HCT116 (cell line): Measurements from ENCODE around the gene SLC7A5. TPM values are rescaled to one million over a fixed set of nuclear protein-coding genes. Genes with fewer than 3 reads are reported as not detected.

ENCODE experiments used
- ATAC-seq: fragments of 200-7000 bp; cut with Tn5 transposase; 2 replicates; pipeline ENCODE4 v1.9.1; 2020; ENCODE audit warnings: mild to moderate bottlenecking, moderate library complexity
- BruUV-seq: library from RNA; stranded (reverse); fragments of 400-500 nt; replicated peaks from 2 replicates; lab custom pipeline; 2021; lab: Mats Ljungman, UMichigan
- CTCF ChIA-PET: fragments of 300-600 bp; sonication (Branson Sonifier 250); formaldehyde crosslinking; loops from one replicate; lab custom pipeline; 2021; ENCODE audit warnings: antibody characterized with exemption; lab: Charles Lee
- POLR2A ChIA-PET: fragments of 300-600, 350-600 bp; sonication (Branson Sonifier 250); formaldehyde crosslinking; loops from one replicate; lab custom pipeline; 2021; ENCODE audit warnings: antibody characterized with exemption; lab: Charles Lee
- RAD21 ChIA-PET, 2 experiments: fragments of 300-600 bp; sonication (Branson Sonifier 250); formaldehyde crosslinking; loops; one replicate each; lab custom pipeline; 2023; ENCODE audit warnings: low total read pairs in 2 of 2; ENCODE audit not compliant: uncharacterized antibody in 2 of 2, unreplicated experiment in 2 of 2, low non-redundant PET in 1 of 2; lab: Charles Lee
- DNase-seq: peaks from one replicate; pipeline ENCODE4 v3.0.0-alpha.2; 2010; ENCODE audit warnings: low read depth, low spot score
- H2AFZ ChIP-seq: fragments of 200-600 bp; shearing (Covaris generic), sonication (generic); 2 replicates; pipeline ENCODE4 v1.6.1; 2017; ENCODE audit warnings: low read depth, mixed run types, mixed read lengths, antibody characterized with exemption, low read length; ENCODE audit not compliant: poor library complexity, severe bottlenecking
- H3K27ac ChIP-seq: 2 replicates; pipeline ENCODE4 v1.5.1; 2012; ENCODE audit warnings: low read depth, low read length
- H3K27me3 ChIP-seq: fragments of 200-600 bp; sonication (generic); 2 replicates; pipeline ENCODE4 v1.6.1; 2016; ENCODE audit warnings: mixed run types, low read length, mixed read lengths; ENCODE audit not compliant: insufficient read depth
- H3K36me3 ChIP-seq, 2 experiments: fragments of 200-500 bp in 1 of 2; fragments of 200-600 bp in 1 of 2; sonication (Bioruptor generic) in 1 of 2; sonication (generic) in 1 of 2; 2 replicates each; pipeline versions ENCODE4 v1.5.1 to v1.6.1; 2014 to 2016; ENCODE audit warnings: low read length in 2 of 2, inconsistent platforms in 1 of 2, mixed read lengths in 1 of 2, mixed run types in 1 of 2; ENCODE audit not compliant: insufficient read depth in 2 of 2, control insufficient read depth in 1 of 2
- H3K4me1 ChIP-seq, 2 experiments: fragments of 200-600 bp in 1 of 2; sonication (generic) in 1 of 2; 2 replicates each; pipeline versions ENCODE4 v1.5.1 to v1.6.1; 2012 to 2017; ENCODE audit warnings: low read length in 2 of 2, inconsistent platforms in 1 of 2, mild to moderate bottlenecking in 1 of 2, mixed read lengths in 1 of 2, mixed run types in 1 of 2, moderate library complexity in 1 of 2; ENCODE audit not compliant: insufficient read depth in 2 of 2, control insufficient read depth in 1 of 2
- H3K4me2 ChIP-seq: fragments of 200-600 bp; sonication (generic); 2 replicates; pipeline ENCODE4 v1.6.1; 2017; ENCODE audit warnings: mixed run types, low read length, mixed read lengths
- H3K4me3 ChIP-seq, 2 experiments: fragments of 200-600 bp in 1 of 2; sonication (generic) in 1 of 2; replicated peaks in 1 of 2; 2 replicates each; pipeline ENCODE4 v1.5.1; 2011 to 2016; ENCODE audit warnings: low read length in 2 of 2, control low read depth in 1 of 2, low read depth in 1 of 2, mild to moderate bottlenecking in 1 of 2, mixed read lengths in 1 of 2, mixed run types in 1 of 2
- H3K79me2 ChIP-seq: fragments of 200-600 bp; sonication (generic); 2 replicates; pipeline ENCODE4 v1.6.1; 2017; ENCODE audit warnings: mild to moderate bottlenecking, mixed run types, low read length, moderate library complexity, mixed read lengths; ENCODE audit not compliant: insufficient read depth
- H3K9ac ChIP-seq: fragments of 200-600 bp; sonication (generic); 2 replicates; pipeline ENCODE4 v1.6.1; 2016; ENCODE audit warnings: low read length, mixed read lengths
- H3K9me2 ChIP-seq: fragments of 200-600 bp; sonication (generic), shearing (Covaris generic); 2 replicates; pipeline ENCODE4 v1.6.1; 2017; ENCODE audit warnings: mixed run types, mild to moderate bottlenecking, moderate library complexity; ENCODE audit not compliant: insufficient read depth
- H3K9me3 ChIP-seq, 2 experiments: fragments of 200-500 bp in 1 of 2; fragments of 200-600 bp in 1 of 2; sonication (Bioruptor generic) in 1 of 2; sonication (generic) in 1 of 2; 2 replicates each; pipeline ENCODE4 v1.6.1; 2014 to 2017; ENCODE audit warnings: low read length in 2 of 2, mixed read lengths in 2 of 2, inconsistent platforms in 1 of 2, low read depth in 1 of 2, mild to moderate bottlenecking in 1 of 2, mixed run types in 1 of 2, moderate library complexity in 1 of 2; ENCODE audit not compliant: control insufficient read depth in 1 of 2, insufficient read depth in 1 of 2
- H4K20me1 ChIP-seq: fragments of 200-600 bp; sonication (generic), shearing (Covaris generic); 2 replicates; pipeline ENCODE4 v1.6.1; 2017; ENCODE audit warnings: mixed run types, mild to moderate bottlenecking, moderate library complexity; ENCODE audit not compliant: insufficient read depth
- CEBPB ChIP-seq: IDR thresholded peaks from 2 replicates; pipeline ENCODE4 v1.6.1; 2012; ENCODE audit warnings: low read depth
- ELF1 ChIP-seq: IDR thresholded peaks from 2 replicates; pipeline ENCODE4 v1.6.1; 2012; ENCODE audit warnings: low read depth, borderline replicate concordance
- EZH2phosphoT487 ChIP-seq: fragments of 200-600 bp; IDR thresholded peaks from 2 replicates; pipeline ENCODE4 v1.6.1; 2018; ENCODE audit warnings: antibody characterized with exemption, borderline replicate concordance
- FOSL1 ChIP-seq: IDR thresholded peaks from 2 replicates; pipeline ENCODE4 v1.6.1; 2012; ENCODE audit warnings: low read depth
- JUND ChIP-seq: IDR thresholded peaks from 2 replicates; pipeline ENCODE4 v1.6.1; 2012
- POLR2AphosphoS5 ChIP-seq: IDR thresholded peaks from 2 replicates; pipeline ENCODE4 v1.6.1; 2011; ENCODE audit warnings: mild to moderate bottlenecking, low read depth, low read length, moderate library complexity
- RAD21 ChIP-seq: IDR thresholded peaks from 2 replicates; pipeline ENCODE4 v1.6.1; 2012; ENCODE audit warnings: low read depth, mild to moderate bottlenecking
- SP1 ChIP-seq: IDR thresholded peaks from 2 replicates; pipeline ENCODE4 v1.6.1; 2012; ENCODE audit warnings: low read depth
- SRF ChIP-seq: IDR thresholded peaks from 2 replicates; pipeline ENCODE4 v1.6.1; 2012; ENCODE audit warnings: low read depth
- ZBTB33 ChIP-seq: IDR thresholded peaks from 2 replicates; pipeline ENCODE4 v1.6.1; 2011; ENCODE audit warnings: mild to moderate bottlenecking, low read length, moderate library complexity; ENCODE audit not compliant: insufficient replicate concordance; ENCODE audit errors: extremely low read depth
- ZFX ChIP-seq: fragments of 450-650 bp; IDR thresholded peaks from 2 replicates; pipeline ENCODE4 v1.6.1; 2017
- ZNF274 ChIP-seq: fragments of 200-500 bp; sonication (Bioruptor generic); IDR thresholded peaks from 2 replicates; pipeline ENCODE4 v1.6.1; 2014; ENCODE audit warnings: mild to moderate bottlenecking, low read depth, low read length, inconsistent platforms
- intact Hi-C: fragments of 100-400 bp; cut with micrococcal nuclease; formaldehyde crosslinking; loops from 2 replicates; pipeline ENCODE4 v1.10.0; 2022
- total RNA-seq: library from RNA; stranded (reverse); gene quantifications from one replicate; pipeline ENCODE4 v1.2.1, GENCODE V29; 2021; ENCODE audit not compliant: unreplicated experiment
- TF ChIP-seq, protein P1 (sequence below), 3 experiments: fragments of 200-600 bp in 1 of 3; sonication (generic) in 1 of 3; IDR thresholded peaks in 2 of 3; conservative IDR thresholded peaks in 1 of 3; 2 replicates each; pipeline ENCODE4 v1.5.1; 2012 to 2017; ENCODE audit warnings: low read depth in 2 of 3, low read length in 2 of 3, antibody characterized with exemption in 1 of 3, borderline replicate concordance in 1 of 3, control low read depth in 1 of 3, mild to moderate bottlenecking in 1 of 3, mixed read lengths in 1 of 3, mixed run types in 1 of 3, moderate library complexity in 1 of 3; ENCODE audit not compliant: insufficient read depth in 1 of 3
- TF ChIP-seq, protein P2 (sequence below): IDR thresholded peaks from 2 replicates; pipeline ENCODE4 v1.6.1; 2012
- TF ChIP-seq, protein P3 (sequence below): IDR thresholded peaks from 2 replicates; pipeline ENCODE4 v1.6.1; 2012

SLC7A5 gene
- total RNA-seq, 1 experiment from 2014 or later = 482 TPM

DNA sequence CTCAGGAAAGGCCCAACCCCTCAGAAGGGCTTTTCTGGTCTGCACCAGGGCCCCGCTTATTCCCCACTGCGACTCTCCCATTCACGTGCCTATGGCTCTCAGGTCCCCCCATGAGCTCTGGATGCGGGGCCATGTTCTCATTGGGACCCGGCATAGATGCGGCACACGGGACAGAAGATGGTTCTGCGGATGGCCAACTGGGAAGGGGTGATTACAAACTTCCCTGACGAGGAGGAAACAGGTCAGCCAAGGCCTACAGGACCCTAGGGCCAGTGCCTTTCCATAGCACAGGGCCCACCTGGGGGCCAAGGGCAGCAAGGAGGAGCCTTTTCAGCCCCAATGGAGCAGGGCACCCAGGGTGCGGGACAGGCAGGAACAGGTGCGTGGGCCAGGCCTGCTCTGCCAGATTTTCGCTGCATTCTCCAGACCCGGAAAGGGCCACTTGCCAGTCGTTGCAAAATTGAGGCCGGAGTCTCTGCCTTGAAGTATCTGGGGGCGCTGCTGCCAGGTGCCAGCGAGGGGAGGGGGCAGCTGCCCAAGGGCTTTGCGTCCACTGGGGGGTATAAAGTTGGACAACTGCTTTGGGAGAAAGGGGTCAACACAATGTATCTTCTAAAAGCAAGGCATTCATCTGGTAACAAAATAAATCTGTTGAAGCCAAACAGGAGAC lies 20.5 kb downstream of the SLC7A5 start (continued):
- TF ChIP-seq, protein P1, sequence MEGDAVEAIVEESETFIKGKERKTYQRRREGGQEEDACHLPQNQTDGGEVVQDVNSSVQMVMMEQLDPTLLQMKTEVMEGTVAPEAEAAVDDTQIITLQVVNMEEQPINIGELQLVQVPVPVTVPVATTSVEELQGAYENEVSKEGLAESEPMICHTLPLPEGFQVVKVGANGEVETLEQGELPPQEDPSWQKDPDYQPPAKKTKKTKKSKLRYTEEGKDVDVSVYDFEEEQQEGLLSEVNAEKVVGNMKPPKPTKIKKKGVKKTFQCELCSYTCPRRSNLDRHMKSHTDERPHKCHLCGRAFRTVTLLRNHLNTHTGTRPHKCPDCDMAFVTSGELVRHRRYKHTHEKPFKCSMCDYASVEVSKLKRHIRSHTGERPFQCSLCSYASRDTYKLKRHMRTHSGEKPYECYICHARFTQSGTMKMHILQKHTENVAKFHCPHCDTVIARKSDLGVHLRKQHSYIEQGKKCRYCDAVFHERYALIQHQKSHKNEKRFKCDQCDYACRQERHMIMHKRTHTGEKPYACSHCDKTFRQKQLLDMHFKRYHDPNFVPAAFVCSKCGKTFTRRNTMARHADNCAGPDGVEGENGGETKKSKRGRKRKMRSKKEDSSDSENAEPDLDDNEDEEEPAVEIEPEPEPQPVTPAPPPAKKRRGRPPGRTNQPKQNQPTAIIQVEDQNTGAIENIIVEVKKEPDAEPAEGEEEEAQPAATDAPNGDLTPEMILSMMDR (IDR thresholded peaks at IDR 0.05 in 2 of 3, conservative IDR thresholded peaks at IDR 0.05 in 1 of 3; ENCODE audit: borderline replicate concordance in 1 of 3, insufficient read depth in 1 of 3, low read depth in 2 of 3, low read length in 2 of 3) = no peak
- TF ChIP-seq EZH2phosphoT487 = no peak
- TF ChIP-seq, protein P2, sequence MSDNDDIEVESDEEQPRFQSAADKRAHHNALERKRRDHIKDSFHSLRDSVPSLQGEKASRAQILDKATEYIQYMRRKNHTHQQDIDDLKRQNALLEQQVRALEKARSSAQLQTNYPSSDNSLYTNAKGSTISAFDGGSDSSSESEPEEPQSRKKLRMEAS = no peak

DNA sequence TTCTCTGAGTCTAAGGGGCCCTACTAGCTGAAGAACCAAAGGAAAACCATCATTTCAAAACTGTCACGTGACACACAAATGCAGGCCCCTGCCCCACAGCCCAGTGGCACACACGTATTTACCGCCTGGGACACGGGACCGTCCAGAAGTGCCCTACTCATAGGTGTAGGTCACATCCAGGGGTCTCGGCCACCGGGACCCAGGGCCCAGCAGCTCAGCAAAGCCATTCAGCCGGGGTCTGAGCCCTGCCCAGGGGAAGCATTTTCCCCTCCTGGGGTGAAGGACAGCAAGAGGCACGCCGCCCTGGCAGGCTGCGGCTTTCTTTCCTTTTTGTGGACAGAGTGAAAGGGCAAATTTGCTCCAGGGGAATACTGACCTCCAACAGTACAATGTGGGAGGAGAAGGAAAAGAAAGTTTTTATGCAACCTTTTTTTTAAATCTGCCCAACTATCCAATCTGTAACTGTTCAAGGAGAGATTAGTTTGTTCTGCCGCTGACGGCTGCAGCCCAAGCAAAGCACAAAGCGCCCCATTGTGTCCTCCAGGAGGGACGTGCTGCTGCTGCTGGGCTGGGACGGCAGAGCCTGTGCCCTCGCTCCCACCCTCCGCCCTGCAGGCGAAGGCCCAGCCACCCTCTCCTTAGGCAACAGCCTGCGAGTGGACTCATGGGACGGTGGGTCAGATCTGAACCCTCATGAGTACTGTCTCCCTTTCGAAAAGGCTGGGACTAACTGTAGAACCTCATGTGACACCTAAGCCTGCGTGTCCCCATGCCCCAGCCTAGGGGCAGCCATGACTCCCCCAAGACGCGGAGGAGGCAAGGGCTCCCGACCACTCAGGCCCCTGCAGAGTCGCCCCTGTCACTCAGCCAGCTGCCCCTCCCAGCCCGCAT lies 21.3 kb downstream of the SLC7A5 start:
- BruUV-seq = no TSS peak
- Histone ChIP-seq H3K4me2 (no peak overlapping the region), H2AFZ (no peak overlapping the region), H3K79me2 (peaks cover 100% of the 10 kb centered on the region), H3K36me3 (peaks cover 21 to 94% of the 10 kb centered on the region in 2 experiments), H3K4me3 (no peak overlapping the region), H4K20me1 (peaks cover 30% of the 10 kb centered on the region; the same call in 1 of the 2 replicates), H3K4me1 (peaks cover 5 to 9% of the 10 kb centered on the region in 2 experiments), H3K9ac (no peak overlapping the region), H3K27me3 (no peaks in the 10 kb centered on the region), H3K27ac (no peak overlapping the region; the same call in 1 of the 2 replicates), H3K9me2 (no peaks in the 10 kb centered on the region), H3K9me3 (no peaks in the 10 kb centered on the region)
- no peak for DNase-seq
- RAD21 ChIA-PET = no interaction called here
- TF ChIP-seq FOSL1 = no peak
- no peak for TF ChIP-seq ZFX
- TF ChIP-seq ZNF274 = no peak
- TF ChIP-seq POLR2AphosphoS5 = no peak
- TF ChIP-seq JUND = no peak
- no peak for TF ChIP-seq ZBTB33
- no peak for TF ChIP-seq CEBPB
- no peak for TF ChIP-seq ELF1
- TF ChIP-seq SRF = no peak
- TF ChIP-seq SP1 = no peak
- TF ChIP-seq, protein P3, sequence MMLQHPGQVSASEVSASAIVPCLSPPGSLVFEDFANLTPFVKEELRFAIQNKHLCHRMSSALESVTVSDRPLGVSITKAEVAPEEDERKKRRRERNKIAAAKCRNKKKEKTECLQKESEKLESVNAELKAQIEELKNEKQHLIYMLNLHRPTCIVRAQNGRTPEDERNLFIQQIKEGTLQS = no peak
- no peak for TF ChIP-seq RAD21
- TF ChIP-seq, protein P2 = no peak
- CTCF ChIA-PET = interaction anchor here (1.4 kb wide), 1 partner anchor 23 kb away, joined by 3 read pairs; no protein-coding TSS in a partner anchor
- intact Hi-C loops = no loop called here
- ATAC-seq = no peak
- POLR2A ChIA-PET = no interaction called here
